SK-N-MC (cell line): ENCODE measurements around the gene PDE6H.

Source experiments
- EZH2 ChIP-seq: fragments of 200-600 bp; sonication (generic); IDR thresholded peaks from one replicate; pipeline ENCODE4 v1.6.1; 2017; ENCODE audit warnings: antibody characterized with exemption
- FOXP2 ChIP-seq: optimal IDR thresholded peaks from 2 replicates; pipeline ENCODE3; 2011; ENCODE audit warnings: mild to moderate bottlenecking, moderate library complexity; ENCODE audit not compliant: insufficient read depth; ENCODE audit errors: extremely low read length, control extremely low read depth
- POLR2AphosphoS5 ChIP-seq: IDR thresholded peaks from 2 replicates; pipeline ENCODE4 v1.6.1; 2012; ENCODE audit warnings: mild to moderate bottlenecking, low read depth, low read length, borderline replicate concordance

- TF ChIP-seq EZH2 (no peak), POLR2AphosphoS5 (no peak), FOXP2 (no peak)
Observed at GRCh38 chr12:14931359-14931758, 41.5 kb upstream of the PDE6H start.
